GM13977 (cell line): ENCODE results near the gene GMDS.

Experiments
- DNase-seq: peaks from one replicate; pipeline ENCODE4 v3.0.0; 2012; ENCODE audit warnings: low spot score
- CTCF ChIP-seq: IDR thresholded peaks from 2 replicates; pipeline ENCODE4 v1.5.1; 2012; ENCODE audit warnings: mild to moderate bottlenecking, control low read depth; ENCODE audit not compliant: insufficient read depth; ENCODE audit errors: extremely low read depth, missing control alignments
- in situ Hi-C: fragments of 300-500 bp; cut with MboI; formaldehyde crosslinking; loops from one replicate; pipeline ENCODE4 v1.12.0; 2022; ENCODE audit warnings: low sequenced_read_pairs, low pct_unique_long_range_greater_than_20kb, mixed read lengths, inconsistent platforms; ENCODE audit not compliant: unreplicated experiment

Gene GMDS

GRCh38 chr6:1800845-1801244 lies 444.6 kb downstream of the GMDS start:
- no peak for TF ChIP-seq CTCF
- DNase-seq, result no peak
- in situ Hi-C loops, result no loop called here

DNA sequence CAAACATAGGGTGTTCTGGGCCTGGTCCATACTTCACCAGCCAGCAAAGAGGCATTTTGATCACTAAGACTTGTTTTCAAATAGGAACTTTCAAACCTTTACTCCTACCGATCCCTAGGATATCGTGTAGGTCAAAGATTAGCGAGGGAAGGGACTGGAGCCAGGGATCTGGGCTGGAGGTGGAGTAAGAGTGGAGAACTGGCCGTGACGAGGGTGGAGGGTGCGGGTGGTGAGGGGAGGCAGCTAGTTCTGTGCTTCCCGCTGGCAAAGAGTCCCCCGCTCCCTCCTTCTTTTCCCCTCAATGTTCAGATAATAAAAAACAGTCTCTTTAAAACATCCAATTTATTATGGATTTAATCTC lies 446.5 kb downstream of the GMDS start:
- no peak for TF ChIP-seq CTCF
- no peak for DNase-seq
- in situ Hi-C loops, result no loop called here

DNA sequence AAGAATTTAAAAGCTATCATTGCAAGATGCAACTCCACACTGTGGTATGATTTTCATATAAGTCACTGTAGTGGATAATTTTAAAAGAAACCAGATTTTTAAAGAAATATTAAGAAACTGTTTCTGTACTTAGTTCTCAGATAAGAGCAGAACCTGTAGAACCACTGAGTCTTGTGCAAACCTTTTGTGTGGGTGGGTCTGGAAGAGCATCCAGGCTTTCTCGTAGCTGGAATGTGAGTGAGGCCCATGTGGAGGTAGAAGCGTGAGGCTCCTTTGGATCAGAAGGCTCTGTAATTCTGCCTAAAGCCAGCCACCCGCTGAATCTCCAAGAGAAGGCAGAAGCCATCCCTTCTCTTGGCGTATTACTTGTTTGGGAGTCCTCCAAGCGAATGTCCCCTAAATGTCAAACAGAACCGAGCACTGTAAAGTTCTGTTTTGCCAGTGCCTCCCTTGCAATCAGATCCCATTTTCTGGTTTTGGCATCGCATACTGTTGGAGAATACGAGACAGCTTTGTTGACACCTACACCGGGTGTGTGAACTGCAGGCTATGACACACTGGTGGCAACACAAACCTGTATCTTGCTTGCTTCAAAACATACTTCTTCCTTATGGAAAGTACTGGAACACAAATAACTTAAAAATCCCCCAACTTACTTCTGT lies 447.0 kb downstream of the GMDS start:
- no peak for TF ChIP-seq CTCF
- DNase-seq, result no peak
- in situ Hi-C loops, result no loop called here

DNA sequence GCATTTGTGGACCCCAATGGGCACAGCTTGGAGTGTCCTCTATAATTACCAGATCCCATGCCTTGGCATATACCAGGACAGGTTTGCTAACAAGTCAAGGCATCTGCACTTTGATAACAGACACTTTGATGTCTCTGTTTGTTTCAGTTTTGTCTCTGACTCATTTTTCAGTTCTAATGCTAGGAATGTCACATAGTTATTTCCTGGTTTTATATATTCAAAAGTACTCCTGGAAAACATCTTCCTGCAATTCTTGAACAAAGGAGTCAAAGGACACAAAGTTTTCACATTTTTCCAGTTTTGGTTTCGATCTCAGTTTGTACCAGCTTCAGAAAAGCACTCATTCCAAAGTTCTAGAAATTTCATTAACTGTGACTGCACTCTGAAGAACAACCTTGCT lies 447.6 kb downstream of the GMDS start:
- no peak for TF ChIP-seq CTCF
- no peak for DNase-seq
- in situ Hi-C loops, result no loop called here

- in situ Hi-C loops, result no loop called here
- TF ChIP-seq CTCF, result no peak
- DNase-seq, result peak; percentile 54
Observed at GRCh38 chr6:1796706-1797529, 448.5 kb downstream of the GMDS start.

DNA sequence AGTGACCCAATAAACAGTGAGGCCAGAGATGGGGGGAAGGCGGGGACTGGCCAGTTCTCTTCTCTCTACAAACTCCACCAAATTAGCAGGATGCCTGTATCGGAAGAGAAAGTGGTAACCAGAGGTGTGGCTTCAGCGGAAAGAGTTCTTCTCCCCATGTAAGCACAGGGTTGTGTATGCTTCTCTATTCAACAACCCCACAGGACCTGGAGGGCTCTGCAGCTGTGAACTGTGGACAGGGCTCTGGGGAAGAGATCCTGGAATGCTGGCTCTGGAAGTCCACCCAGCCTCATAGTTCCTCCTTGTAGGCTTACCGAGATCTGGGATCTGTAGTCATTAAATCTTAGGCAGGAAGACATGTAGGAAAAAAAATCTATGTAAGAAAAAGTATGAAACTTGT lies 449.5 kb downstream of the GMDS start:
- TF ChIP-seq CTCF, result no peak
- no peak for DNase-seq
- in situ Hi-C loops, result no loop called here
